RWPE2 (cell line): ENCODE data around the gene RGS1.

Experiments used
- ATAC-seq: fragments of 200-7000 bp; cut with Tn5 transposase; 3 replicates; pipeline ENCODE4 v1.9.1; 2021; ENCODE audit warnings: low read depth
- DNase-seq: peaks from one replicate; pipeline ENCODE4 v3.0.0-alpha.2; 2020; ENCODE audit warnings: low spot score
- H3K27ac ChIP-seq: fragments of 450-650 bp; 2 replicates; pipeline ENCODE4 v1.5.1; 2017; ENCODE audit warnings: mild to moderate bottlenecking; ENCODE audit not compliant: poor library complexity, severe bottlenecking
- H3K27me3 ChIP-seq: fragments of 250-450 bp; sonication (Bioruptor Pico); 2 replicates; pipeline ENCODE4 v1.5.1; 2021; ENCODE audit warnings: mild to moderate bottlenecking, moderate library complexity; ENCODE audit not compliant: insufficient read depth, poor library complexity, severe bottlenecking
- H3K36me3 ChIP-seq: fragments of 250-450 bp; sonication (Bioruptor Pico); 2 replicates; pipeline ENCODE4 v1.5.1; 2020; ENCODE audit warnings: low read depth, mild to moderate bottlenecking, moderate library complexity
- H3K4me1 ChIP-seq: fragments of 250-450 bp; sonication (Bioruptor Pico); 2 replicates; pipeline ENCODE4 v1.5.1; 2021; ENCODE audit warnings: mild to moderate bottlenecking, moderate library complexity; ENCODE audit not compliant: insufficient read depth, poor library complexity, severe bottlenecking
- H3K4me3 ChIP-seq: fragments of 250-450 bp; sonication (Bioruptor Pico); 2 replicates; pipeline ENCODE4 v1.5.1; 2021; ENCODE audit warnings: mild to moderate bottlenecking, moderate library complexity; ENCODE audit not compliant: severe bottlenecking
- H3K9me3 ChIP-seq: fragments of 250-450 bp; sonication (Bioruptor Pico); 2 replicates; pipeline ENCODE4 v1.5.1; 2021; ENCODE audit warnings: mild to moderate bottlenecking, moderate library complexity; ENCODE audit not compliant: severe bottlenecking
- TF ChIP-seq, protein P1 (sequence below): fragments of 450-650 bp; IDR thresholded peaks from one replicate; pipeline ENCODE4 v1.5.1; 2017; ENCODE audit warnings: mild to moderate bottlenecking, moderate library complexity; ENCODE audit not compliant: poor library complexity, severe bottlenecking

RGS1 gene

DNA sequence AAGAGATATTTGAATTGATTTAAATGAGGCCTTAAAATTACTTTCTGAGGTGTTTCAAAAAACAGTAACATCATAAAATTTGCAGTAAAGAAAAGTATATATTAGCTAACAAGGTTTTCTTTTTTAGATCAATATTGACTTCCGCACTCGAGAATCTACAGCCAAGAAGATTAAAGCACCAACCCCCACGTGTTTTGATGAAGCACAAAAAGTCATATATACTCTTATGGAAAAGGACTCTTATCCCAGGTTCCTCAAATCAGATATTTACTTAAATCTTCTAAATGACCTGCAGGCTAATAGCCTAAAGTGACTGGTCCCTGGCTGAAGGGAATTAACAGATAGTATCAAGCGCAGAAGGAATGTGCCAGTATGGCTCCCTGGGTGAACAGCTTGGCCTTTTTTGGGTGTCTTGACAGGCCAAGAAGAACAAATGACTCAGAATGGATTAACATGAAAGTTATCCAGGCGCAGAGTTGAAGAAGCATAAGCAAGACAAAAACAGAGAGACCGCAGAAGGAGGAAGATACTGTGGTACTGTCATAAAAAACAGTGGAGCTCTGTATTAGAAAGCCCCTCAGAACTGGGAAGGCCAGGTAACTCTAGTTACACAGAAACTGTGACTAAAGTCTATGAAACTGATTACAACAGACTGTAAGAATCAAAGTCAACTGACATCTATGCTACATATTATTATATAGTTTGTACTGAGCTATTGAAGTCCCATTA, 3.6 kb downstream of the RGS1 start:
- Histone ChIP-seq H3K4me3 (no peak overlapping the region), H3K27me3 (no peaks in the 10 kb centered on the region), H3K27ac (no peak overlapping the region), H3K9me3 (no peaks in the 10 kb centered on the region), H3K36me3 (no peaks in the 10 kb centered on the region), H3K4me1 (no peaks in the 10 kb centered on the region)
- ATAC-seq (no peak), DNase-seq (no peak)
- TF ChIP-seq, protein P1, sequence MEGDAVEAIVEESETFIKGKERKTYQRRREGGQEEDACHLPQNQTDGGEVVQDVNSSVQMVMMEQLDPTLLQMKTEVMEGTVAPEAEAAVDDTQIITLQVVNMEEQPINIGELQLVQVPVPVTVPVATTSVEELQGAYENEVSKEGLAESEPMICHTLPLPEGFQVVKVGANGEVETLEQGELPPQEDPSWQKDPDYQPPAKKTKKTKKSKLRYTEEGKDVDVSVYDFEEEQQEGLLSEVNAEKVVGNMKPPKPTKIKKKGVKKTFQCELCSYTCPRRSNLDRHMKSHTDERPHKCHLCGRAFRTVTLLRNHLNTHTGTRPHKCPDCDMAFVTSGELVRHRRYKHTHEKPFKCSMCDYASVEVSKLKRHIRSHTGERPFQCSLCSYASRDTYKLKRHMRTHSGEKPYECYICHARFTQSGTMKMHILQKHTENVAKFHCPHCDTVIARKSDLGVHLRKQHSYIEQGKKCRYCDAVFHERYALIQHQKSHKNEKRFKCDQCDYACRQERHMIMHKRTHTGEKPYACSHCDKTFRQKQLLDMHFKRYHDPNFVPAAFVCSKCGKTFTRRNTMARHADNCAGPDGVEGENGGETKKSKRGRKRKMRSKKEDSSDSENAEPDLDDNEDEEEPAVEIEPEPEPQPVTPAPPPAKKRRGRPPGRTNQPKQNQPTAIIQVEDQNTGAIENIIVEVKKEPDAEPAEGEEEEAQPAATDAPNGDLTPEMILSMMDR = no peak

GRCh38 chr1:192580351-192580962, 4.9 kb downstream of the RGS1 start:
- Histone ChIP-seq H3K27ac (no peak overlapping the region), H3K36me3 (no peaks in the 10 kb centered on the region), H3K27me3 (no peaks in the 10 kb centered on the region), H3K9me3 (no peaks in the 10 kb centered on the region), H3K4me1 (no peaks in the 10 kb centered on the region), H3K4me3 (no peak overlapping the region)
- ATAC-seq (peak; percentile 90), DNase-seq (no peak)
- TF ChIP-seq, protein P1 = peak; percentile 74

DNA sequence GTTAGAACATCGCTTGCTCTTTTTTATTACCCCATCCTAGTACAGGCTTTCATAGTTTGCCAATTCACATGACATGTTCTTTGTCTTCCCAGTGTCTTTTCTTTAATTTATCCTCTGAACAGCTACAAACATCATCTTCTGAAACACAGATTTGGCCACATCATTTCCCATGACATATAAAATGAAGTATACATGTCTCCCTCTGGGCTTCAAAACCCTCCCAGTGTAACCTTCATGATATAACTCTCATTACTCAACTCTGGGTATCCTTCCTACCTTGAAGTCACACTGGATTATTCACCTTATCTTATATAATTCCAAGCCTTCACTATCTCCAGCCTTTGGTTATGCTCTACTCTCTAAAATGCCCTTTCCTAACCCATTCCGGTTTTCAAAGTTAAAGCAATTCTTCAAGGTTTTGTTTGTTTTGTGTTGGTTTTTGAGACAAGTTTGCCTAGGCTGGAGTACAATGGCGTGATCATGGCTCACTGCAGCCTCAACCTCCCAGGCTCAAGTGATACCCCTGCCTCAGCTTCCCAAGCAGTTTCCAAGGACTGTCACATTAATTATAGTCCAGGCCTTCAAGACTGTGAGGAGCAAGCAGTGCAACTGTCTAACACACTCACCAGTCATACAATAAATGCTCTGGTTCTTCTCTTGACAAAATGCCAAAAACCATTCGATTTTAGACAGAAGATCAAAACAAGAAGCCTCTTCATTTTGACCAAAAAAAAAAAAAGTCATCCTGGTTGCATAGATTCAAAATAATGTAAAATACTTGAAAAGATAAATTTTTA, 5.8 kb downstream of the RGS1 start:
- Histone ChIP-seq H3K27ac (no peak overlapping the region), H3K36me3 (no peaks in the 10 kb centered on the region), H3K4me1 (no peaks in the 10 kb centered on the region), H3K4me3 (no peak overlapping the region), H3K9me3 (no peaks in the 10 kb centered on the region), H3K27me3 (no peaks in the 10 kb centered on the region)
- ATAC-seq (no peak), DNase-seq (no peak)
- TF ChIP-seq, protein P1 = no peak

GRCh38 chr1:192584866-192585265, 9.3 kb downstream of the RGS1 start:
- Histone ChIP-seq H3K4me3 (no peak overlapping the region), H3K36me3 (no peaks in the 10 kb centered on the region), H3K9me3 (no peaks in the 10 kb centered on the region), H3K4me1 (no peaks in the 10 kb centered on the region), H3K27ac (no peak overlapping the region), H3K27me3 (no peaks in the 10 kb centered on the region)
- TF ChIP-seq, protein P1 = no peak
- no peak for ATAC-seq
- DNase-seq = no peak
